Hepatocyte (in vitro differentiated cells): ENCODE results near the gene PRR23A. TPM values are rescaled to one million over a fixed set of nuclear protein-coding genes. Genes with fewer than 3 reads are reported as not detected.

Experiments used
- DNase-seq: peaks from one replicate; pipeline ENCODE4 v3.0.0-alpha.2; 2016; ENCODE audit warnings: low spot score
- H2AFZ ChIP-seq: fragments of 200-600 bp; sonication (generic); 2 replicates; pipeline ENCODE4 v1.6.0; 2016; ENCODE audit warnings: antibody characterized with exemption, mild to moderate bottlenecking
- H3K27ac ChIP-seq: fragments of 200-600 bp; sonication (generic); 2 replicates; pipeline ENCODE4 v1.5.1; 2016; ENCODE audit warnings: mild to moderate bottlenecking
- H3K27me3 ChIP-seq: fragments of 200-600 bp; sonication (generic); 2 replicates; pipeline ENCODE4 v1.6.1; 2016
- H3K36me3 ChIP-seq: fragments of 200-600 bp; sonication (generic); replicated peaks from 2 replicates; pipeline ENCODE4 v1.5.1; 2016; ENCODE audit warnings: low read depth; ENCODE audit not compliant: insufficient read depth
- H3K4me1 ChIP-seq: fragments of 200-600 bp; sonication (generic); 2 replicates; pipeline ENCODE4 v1.5.1; 2016; ENCODE audit warnings: mild to moderate bottlenecking, moderate library complexity; ENCODE audit not compliant: insufficient read depth
- H3K4me2 ChIP-seq: fragments of 200-600 bp; sonication (generic); 2 replicates; pipeline ENCODE4 v1.6.0; 2016
- H3K4me3 ChIP-seq: fragments of 200-600 bp; sonication (generic); 2 replicates; pipeline ENCODE4 v1.5.1; 2016; ENCODE audit warnings: mild to moderate bottlenecking
- H3K79me2 ChIP-seq: fragments of 200-600 bp; sonication (generic); 2 replicates; pipeline ENCODE4 v1.6.0; 2017; ENCODE audit warnings: mild to moderate bottlenecking
- H3K9me2 ChIP-seq: fragments of 200-600 bp; sonication (generic); replicated peaks from 2 replicates; pipeline ENCODE4 v1.6.0; 2017; ENCODE audit warnings: mild to moderate bottlenecking; ENCODE audit not compliant: insufficient read depth
- H3K9me3 ChIP-seq: fragments of 200-600 bp; sonication (generic); 2 replicates; pipeline ENCODE4 v1.5.1; 2016; ENCODE audit warnings: low read depth, mild to moderate bottlenecking
- H4K20me1 ChIP-seq: fragments of 200-600 bp; sonication (generic); 2 replicates; pipeline ENCODE4 v1.6.0; 2016; ENCODE audit warnings: mild to moderate bottlenecking; ENCODE audit not compliant: insufficient read depth, poor library complexity, severe bottlenecking
- CTCF ChIP-seq: fragments of 200-600 bp; sonication (generic); IDR thresholded peaks from 2 replicates; pipeline ENCODE4 v1.5.1; 2016; ENCODE audit warnings: antibody characterized with exemption, mild to moderate bottlenecking; ENCODE audit not compliant: poor library complexity
- EZH2 ChIP-seq: fragments of 200-600 bp; sonication (generic); IDR thresholded peaks from 2 replicates; pipeline ENCODE4 v1.6.1; 2016; ENCODE audit warnings: antibody characterized with exemption, mild to moderate bottlenecking, borderline replicate concordance
- EZH2phosphoT487 ChIP-seq: fragments of 200-600 bp; sonication (generic); IDR thresholded peaks from one replicate; pipeline ENCODE4 v1.6.1; 2018; ENCODE audit warnings: antibody characterized with exemption, mild to moderate bottlenecking, low read depth, moderate library complexity; ENCODE audit not compliant: unreplicated experiment, severe bottlenecking
- WGBS: methylation state at CpG from one replicate; pipeline ENCODE4 v1.1.6; 2016; ENCODE audit warnings: low lambda C conversion rate; ENCODE audit errors: missing lambda C conversion rate; 5-methylcytosine and 5-hydroxymethylcytosine counted together
- polyA plus RNA-seq: library from polyadenylated mRNA; unstranded; fragments of >200 nt; fragmentation: Nextera tagmentation; extraction: Ambion mirVana; gene quantifications from 2 replicates; pipeline ENCODE4 v1.2.1, GENCODE V29; 2016
- total RNA-seq: library from RNA; depleted of rRNA; stranded (reverse); fragments of >200 nt; gene quantifications from 2 replicates; pipeline ENCODE4 v1.2.3, GENCODE V29; 2014

Gene PRR23A
- total and polyA plus RNA-seq, 2 experiments from 2014 or later = not detected

- Histone ChIP-seq H3K4me3 (no peak overlapping the region), H3K9me3 (no peaks in the 10 kb centered on the region), H3K9me2 (no peaks in the 10 kb centered on the region), H4K20me1 (no peaks in the 10 kb centered on the region), H3K79me2 (no peaks in the 10 kb centered on the region), H3K27me3 (peaks cover 4% of the 10 kb centered on the region), H3K4me1 (no peaks in the 10 kb centered on the region), H3K27ac (no peak overlapping the region), H3K4me2 (no peak overlapping the region), H3K36me3 (no peaks in the 10 kb centered on the region), H2AFZ (no peak overlapping the region)
- WGBS = 92% methylated on average over 6 of the region's 6 CpGs
- DNase-seq = no peak
- TF ChIP-seq EZH2 = no peak
- no peak for TF ChIP-seq CTCF
- TF ChIP-seq EZH2phosphoT487 = no peak
Measured at GRCh38 chr3:138971766-138972320, 34.2 kb downstream of the PRR23A start.

- H3K36me3 ChIP-seq = no peaks in the 10 kb centered on the region
- H3K9me3 ChIP-seq = peaks cover 5% of the 10 kb centered on the region
- H3K27me3 ChIP-seq = no peaks in the 10 kb centered on the region
- H3K79me2 ChIP-seq = no peaks in the 10 kb centered on the region
- H4K20me1 ChIP-seq = no peaks in the 10 kb centered on the region
- H3K9me2 ChIP-seq = no peaks in the 10 kb centered on the region
- H3K4me1 ChIP-seq = no peaks in the 10 kb centered on the region
- TF ChIP-seq EZH2 = no peak
- TF ChIP-seq CTCF = no peak
- no peak for TF ChIP-seq EZH2phosphoT487
- H3K27ac ChIP-seq = no peak overlapping the region
- no peak overlapping the region for H3K4me3 ChIP-seq
- DNase-seq = no peak
- no peak overlapping the region for H2AFZ ChIP-seq
- H3K4me2 ChIP-seq = no peak overlapping the region
Measured at GRCh38 chr3:138964923-138965322, 41.1 kb downstream of the PRR23A start.

GRCh38 chr3:138964264-138964663 lies 41.8 kb downstream of the PRR23A start:
- H3K79me2 ChIP-seq = no peaks in the 10 kb centered on the region
- WGBS = 83% methylated on average over 2 of the region's 2 CpGs
- H3K27ac ChIP-seq = no peak overlapping the region
- no peaks in the 10 kb centered on the region for H4K20me1 ChIP-seq
- peaks cover 4% of the 10 kb centered on the region for H3K27me3 ChIP-seq
- no peaks in the 10 kb centered on the region for H3K4me1 ChIP-seq
- TF ChIP-seq EZH2 (no peak), CTCF (no peak), EZH2phosphoT487 (no peak)
- H3K4me3 ChIP-seq = no peak overlapping the region
- peaks cover 5% of the 10 kb centered on the region for H3K9me3 ChIP-seq
- H3K4me2 ChIP-seq = no peak overlapping the region
- no peak overlapping the region for H2AFZ ChIP-seq
- DNase-seq = no peak
- H3K36me3 ChIP-seq = no peaks in the 10 kb centered on the region
- no peaks in the 10 kb centered on the region for H3K9me2 ChIP-seq
